Stimulated activated CD4-positive, alpha-beta T cell treated with anti-CD3 and anti-CD28 coated beads, Interleukin-12 subunit alpha, Interleukin-12 subunit beta, amount 100 ng/mL, for 48 hours (primary cell): ENCODE measurements around the gene C1orf159.
A peak's percentile ranks its signal among the peaks of the same experiment; 100 is the strongest.

Experiments
- DNase-seq, 3 donors: peaks; one replicate each; pipeline ENCODE4 v3.0.0-alpha.2; 2020; ENCODE audit warnings: low read depth in 2 of 3, low spot score in 1 of 3

The C1orf159 gene

DNA sequence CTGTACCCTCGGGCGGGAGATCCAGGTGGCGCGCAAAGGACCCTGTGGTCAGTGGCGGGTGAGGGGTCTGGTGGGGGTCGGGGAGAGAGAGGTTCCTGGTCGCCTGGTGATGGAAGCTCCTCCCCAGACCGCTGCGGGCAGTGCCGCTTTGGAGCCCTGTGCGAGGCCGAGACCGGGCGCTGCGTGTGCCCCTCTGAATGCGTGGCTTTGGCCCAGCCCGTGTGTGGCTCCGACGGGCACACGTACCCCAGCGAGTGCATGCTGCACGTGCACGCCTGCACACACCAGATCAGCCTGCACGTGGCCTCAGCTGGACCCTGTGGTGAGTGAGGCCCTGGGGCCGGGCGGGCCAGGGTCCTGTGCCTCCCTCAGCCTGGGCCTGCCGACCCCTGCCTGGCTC is 72.5 kb downstream of the C1orf159 start:
- DNase-seq, result no peak

DNA sequence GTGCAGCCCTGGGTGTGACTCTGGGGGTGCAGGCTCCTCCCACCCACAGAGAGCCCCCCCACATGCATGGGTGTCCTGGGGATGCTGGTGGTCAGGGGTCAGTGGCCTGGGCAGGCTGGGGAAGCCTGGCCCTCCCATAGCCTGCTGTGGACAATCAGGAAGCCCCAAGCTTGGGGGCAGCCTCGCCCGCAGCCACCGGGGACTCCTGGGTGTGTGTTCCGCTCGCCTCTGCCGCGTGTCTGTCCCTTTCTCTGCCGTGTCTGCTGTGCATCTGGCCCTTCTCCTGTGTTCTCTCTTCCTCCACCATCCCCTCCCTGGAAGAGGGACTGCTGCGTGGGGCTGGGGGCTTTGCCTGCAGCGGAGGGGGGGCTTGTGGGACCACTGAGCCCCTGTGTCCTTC is 73.1 kb downstream of the C1orf159 start:
- no peak for DNase-seq

DNA sequence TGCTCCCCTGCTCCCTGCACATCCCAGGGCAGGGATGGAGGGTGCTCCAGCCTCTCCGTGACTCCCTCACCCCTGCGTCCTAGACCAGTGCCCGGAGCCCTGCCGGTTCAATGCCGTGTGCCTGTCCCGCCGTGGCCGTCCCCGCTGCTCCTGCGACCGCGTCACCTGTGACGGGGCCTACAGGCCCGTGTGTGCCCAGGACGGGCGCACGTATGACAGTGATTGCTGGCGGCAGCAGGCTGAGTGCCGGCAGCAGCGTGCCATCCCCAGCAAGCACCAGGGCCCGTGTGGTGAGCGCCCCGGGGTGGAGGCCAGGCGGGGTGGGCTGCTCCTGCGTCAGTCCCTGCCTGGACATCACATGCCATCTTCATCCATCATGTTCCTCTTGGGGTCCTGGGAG is 74.0 kb downstream of the C1orf159 start:
- no peak for DNase-seq

DNA sequence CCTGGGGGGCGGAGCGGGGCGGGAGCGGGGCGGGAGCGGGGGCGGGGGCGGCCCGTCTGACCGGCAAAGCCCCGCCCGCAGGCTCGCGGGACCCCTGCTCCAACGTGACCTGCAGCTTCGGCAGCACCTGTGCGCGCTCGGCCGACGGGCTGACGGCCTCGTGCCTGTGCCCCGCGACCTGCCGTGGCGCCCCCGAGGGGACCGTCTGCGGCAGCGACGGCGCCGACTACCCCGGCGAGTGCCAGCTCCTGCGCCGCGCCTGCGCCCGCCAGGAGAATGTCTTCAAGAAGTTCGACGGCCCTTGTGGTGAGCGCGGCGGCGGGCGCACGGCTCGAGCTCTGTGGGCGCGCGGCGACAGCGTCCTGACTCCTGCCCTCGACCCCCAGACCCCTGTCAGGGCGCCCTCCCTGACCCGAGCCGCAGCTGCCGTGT is 74.8 kb downstream of the C1orf159 start:
- DNase-seq, result no peak

DNA sequence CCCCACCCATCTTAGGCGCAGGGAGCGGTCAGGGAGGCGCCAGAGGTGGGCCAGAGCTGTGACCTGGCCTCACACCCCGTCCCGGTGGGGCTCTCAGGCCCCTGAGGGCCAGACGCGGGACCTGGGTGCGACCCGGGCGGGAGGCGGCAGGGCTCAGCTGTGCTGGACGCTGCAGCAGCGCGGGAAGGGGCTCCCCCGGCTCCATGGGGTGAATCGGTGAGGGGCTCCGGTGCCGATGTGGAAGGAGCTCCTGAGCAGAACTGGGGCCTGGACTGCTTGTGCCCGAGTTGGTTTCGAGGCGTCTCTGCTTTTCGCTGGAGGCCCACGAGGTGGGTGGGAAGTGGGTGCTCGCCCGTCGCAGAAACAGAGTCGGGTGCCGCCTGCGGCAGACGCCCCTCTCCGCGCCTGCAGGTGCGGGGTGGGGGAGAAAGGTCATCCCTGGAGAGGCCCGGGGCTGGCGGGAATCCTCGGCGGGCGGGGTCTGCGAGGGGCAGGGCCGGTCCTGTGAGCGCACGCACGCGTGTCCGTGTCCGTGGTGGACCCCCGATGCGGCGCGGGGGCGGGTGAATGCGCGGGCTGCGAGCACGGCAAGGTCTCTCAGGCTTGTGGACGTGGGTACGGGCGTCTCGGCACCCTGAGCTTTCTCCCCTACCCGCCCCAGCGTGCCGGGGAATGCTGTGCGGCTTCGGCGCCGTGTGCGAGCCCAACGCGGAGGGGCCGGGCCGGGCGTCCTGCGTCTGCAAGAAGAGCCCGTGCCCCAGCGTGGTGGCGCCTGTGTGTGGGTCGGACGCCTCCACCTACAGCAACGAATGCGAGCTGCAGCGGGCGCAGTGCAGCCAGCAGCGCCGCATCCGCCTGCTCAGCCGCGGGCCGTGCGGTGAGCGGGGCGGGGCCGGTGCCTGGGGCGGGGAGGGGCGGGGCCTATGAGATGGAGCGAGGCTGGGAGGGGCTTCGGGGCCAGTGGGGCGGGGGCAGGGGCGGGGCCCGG is 75.6 kb downstream of the C1orf159 start:
- DNase-seq, result peak; percentile 57 to 72 (median 57)

DNA sequence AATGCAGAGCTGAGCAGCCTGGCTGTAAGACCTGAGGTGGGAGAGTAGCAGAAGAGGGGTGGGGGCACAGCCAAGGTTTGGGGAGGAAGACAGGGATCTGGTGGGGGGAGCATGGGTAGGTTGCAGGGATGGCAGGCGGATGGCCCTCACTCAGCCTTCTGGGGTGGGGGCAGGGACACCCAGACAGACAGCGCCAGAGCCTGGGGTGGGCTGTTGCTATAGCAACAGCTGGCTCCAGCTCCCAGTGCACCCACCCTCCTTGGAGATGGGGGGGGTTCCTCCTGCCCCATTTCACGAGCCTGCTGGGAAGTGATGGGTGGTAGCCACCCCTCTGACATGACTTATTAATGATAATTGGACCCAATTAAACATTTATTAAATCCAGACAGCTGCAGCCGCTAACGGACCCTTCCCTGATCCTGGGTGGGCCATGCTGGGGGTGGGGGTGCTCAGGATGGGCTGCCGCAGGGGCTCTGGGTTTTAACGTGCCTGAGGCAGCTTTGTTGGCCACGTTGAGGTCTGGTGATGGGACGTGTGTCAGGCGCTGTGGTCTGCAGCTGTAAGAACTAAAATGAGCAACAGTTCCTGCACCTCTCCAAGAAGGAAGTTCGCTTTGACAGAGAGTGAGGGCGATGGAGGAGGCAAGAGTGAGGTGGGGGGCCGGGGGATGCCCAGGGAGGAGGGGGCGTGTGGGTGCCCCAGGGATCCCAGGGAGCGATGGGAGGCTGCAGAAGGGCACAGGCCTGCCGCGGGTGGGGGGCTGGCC is 76.6 kb downstream of the C1orf159 start:
- no peak for DNase-seq

DNA sequence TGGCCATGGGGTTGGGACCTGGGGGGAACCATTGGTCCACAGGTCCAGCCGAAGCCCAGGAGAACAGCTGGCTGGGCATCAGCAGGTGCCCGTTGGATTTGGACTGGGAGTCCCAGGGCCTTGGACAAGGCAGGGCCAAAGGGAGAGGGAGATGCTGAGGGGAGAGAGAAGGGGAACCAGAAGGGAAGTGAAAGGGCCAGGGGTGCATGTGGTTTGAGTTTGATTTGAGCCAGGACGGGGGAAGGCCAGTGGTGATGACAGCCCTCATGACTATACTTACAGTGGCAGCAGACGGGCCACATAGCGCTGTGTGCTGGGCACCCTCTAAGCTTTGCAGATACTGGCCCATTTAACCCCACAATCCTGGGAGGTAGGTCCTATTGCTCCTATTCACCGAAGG is 77.2 kb downstream of the C1orf159 start:
- no peak for DNase-seq

DNA sequence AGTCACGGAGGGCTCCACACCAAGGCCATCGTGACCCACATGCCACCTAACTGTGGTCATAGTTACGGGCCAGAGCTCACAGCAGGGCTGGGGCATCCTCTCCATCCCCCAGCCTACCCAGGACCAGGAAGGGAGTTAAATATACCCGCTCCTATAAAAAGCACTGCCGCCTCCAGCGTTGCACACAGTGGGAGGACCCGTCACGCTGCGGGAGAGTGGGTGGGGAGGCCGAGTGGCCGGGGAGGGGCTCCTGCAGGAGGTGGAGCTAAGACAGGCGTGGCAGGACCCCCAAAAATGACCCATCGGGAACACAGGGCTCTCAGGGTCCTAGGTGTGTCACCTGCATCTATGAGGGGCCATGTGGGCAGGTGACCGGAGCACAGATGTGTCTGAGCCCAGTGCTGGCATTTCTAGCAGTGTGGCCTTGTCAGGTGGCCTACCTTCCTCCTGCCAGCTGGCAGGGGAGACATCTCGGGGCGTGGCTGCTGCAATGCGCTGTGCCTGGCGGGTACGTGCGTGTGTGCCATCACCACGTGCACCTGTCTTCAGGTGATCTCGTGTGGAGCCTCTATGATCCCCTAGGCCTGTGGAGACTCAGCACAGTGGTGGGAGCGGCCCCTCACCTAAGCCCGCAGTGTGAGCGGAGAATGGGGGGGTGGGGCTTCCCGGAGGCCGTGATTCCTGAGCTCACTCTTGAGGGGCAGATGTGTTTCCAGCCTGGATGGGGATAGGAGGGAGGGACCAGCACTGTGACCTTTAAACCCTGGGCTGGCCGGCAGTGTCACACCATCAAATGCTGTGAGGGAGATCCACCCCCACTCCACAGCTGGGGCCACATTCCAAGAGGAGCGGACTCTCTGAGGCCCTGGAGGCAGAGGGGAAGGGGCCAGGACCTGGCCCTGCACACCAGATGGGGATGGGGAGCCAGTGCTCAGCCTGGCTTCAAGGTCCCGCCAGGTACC is 78.2 kb downstream of the C1orf159 start:
- DNase-seq, result no peak

DNA sequence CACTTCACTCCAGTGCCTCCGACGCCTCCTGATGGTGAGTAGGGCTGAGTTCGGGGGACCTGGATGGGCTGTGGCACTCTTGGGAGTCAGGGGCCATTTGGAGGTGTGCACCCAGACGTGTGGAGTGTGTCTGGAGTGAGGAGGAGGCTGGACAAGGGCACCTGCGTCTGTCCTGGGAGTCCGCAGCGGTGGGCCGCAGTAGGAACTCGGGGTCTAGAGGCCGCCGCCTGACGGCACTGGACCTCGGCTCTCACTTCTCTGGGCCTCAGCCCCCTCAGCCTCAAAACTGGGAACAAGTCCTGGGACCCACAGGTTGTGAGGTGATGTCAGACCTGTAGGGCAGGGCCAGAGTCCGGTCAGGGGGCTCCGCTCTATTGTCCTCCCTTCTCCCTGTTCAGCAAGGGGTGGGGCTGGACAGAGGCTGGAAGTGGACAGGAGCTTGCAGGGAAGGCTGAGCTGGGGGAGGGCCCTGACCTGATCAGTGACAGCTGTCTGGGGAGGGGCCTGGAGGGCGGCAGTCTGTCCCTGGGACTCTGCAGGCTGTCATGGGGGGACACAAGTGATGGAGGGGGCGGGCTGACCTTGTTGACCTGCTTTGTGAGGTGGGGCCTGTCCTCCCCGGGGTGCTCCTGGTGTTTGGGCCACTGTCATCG is 80.5 kb downstream of the C1orf159 start:
- no peak for DNase-seq

DNA sequence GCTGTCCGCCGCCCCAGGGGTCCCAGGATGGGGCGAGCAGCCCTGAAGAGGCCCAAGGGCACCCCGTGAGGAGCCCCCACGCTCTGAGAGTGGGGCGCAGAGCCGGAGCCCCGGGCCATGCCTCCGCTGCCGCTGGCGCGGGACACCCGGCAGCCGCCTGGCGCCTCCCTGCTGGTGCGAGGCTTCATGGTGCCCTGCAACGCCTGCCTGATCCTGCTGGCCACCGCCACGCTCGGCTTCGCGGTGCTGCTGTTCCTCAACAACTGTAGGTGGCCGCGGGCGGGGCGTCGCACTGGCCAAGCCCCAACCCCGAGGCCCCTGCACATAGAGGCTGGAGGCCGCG is 81.5 kb downstream of the C1orf159 start:
- DNase-seq, result no peak

DNA sequence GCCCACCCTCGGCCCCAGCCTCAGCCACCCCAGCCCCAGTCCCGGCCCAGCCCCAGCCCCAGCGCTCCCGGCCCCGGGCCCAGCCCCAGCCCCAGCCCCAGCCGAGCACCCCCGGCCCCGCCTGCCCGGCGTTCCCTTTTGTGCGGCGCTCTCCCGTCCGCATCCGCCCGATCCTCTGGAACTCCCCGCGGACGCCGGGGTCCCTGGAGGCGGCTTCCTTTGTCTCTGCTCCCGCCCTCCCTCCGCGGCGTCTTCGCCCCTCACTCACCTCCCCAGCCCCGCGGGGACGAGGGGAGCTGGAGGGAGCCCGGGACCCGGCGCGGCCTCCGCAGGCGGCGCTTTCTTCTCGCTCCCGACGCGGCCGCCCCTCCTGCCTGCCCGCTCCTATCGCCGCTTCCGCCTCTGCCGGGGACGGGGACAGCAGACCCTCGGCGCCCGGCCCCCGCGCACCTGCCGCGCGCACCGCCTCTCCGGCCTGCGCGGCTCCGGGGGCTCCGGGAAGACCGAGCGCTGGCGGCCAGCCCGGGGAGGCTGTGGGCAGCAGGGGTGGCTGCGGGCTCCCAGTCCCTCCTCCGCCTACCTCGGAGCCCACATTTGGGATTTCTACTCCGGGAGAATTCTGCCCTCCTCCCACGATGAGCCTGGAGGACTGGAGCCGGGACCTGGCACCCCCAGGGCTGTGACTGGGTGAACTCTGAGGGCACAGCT is 82.0 kb downstream of the C1orf159 start:
- DNase-seq, result no peak

DNA sequence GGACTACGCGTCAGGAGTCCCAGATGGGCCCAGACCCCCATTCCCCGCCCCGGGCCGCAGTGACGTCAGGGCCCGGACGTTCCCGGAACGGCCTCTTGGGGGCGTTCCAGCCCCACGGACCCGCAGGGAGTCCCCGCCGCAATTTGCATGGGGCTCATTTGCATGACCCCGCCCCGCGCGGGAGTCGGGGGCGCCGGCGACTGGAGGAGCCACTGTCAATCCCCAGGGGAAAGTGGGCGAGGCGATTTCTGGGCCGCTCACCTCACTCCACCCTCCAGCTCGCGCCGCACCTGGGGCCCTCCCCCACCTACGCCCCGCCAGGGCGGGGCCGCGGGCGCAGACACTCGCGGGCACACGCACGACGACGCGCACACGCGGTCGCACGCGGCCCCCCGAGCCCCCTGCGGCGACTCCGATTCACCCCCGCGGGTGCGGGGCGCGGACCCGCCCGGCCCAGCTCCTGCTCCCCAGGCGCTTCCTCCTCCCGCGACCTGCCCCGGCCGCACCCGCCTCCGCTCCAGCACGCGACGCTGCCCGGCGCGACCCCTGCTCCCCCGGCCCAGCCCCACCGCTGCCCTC is 82.8 kb downstream of the C1orf159 start:
- DNase-seq, result peak; percentile 86 to 88 (median 87)

DNA sequence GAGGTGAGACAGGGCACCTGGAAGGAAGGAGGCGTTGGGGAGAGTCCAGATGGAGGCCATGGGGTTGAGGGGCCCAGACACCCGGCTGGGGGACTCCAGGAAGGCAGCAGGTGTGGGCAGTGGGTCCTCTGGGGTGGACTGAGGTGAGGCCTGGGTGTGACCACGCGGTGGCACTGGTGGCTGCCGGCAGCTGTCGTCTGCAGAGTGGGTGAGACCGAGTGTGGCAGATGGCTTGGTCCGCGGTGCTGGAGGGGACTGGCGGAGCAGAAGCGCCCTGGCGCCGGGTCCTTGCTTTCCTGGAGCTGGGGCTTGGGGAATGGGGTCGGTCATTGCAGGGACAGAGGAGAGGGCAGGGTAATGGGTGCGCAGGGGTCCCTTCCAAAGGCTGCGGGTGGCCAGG is 83.5 kb downstream of the C1orf159 start:
- DNase-seq, result no peak
